PC-9 (cell line): ENCODE results near the gene TAF11. TPM values are rescaled to one million over a fixed set of nuclear protein-coding genes. Genes with fewer than 3 reads are reported as not detected.

ENCODE experiments used
- BruUV-seq: library from RNA; stranded (reverse); fragments of 400-500 nt; replicated peaks from 2 replicates; lab custom pipeline; 2021; lab: Mats Ljungman, UMichigan
- CTCF ChIA-PET: fragments of 300-600 bp; sonication (Branson Sonifier 250); formaldehyde crosslinking; loops from one replicate; lab custom pipeline; 2022; ENCODE audit warnings: antibody characterized with exemption; lab: Charles Lee
- POLR2A ChIA-PET: fragments of 300-600 bp; sonication (Branson Sonifier 250); formaldehyde crosslinking; loops from one replicate; lab custom pipeline; 2022; ENCODE audit warnings: antibody characterized with exemption; ENCODE audit not compliant: unreplicated experiment; lab: Charles Lee
- DNase-seq, 2 experiments: peaks; one replicate each; pipeline versions ENCODE4 v3.0.0 to v3.0.0-alpha.2; 2015 to 2022; ENCODE audit warnings: mixed read lengths in 1 of 2
- H2AFZ ChIP-seq: fragments of 200-600 bp; sonication (generic); 2 replicates; pipeline ENCODE4 v1.8.1; 2017; ENCODE audit warnings: antibody characterized with exemption
- H3F3A ChIP-seq: fragments of 200-600 bp; sonication (generic); 2 replicates; pipeline ENCODE4 v1.8.1; 2017; ENCODE audit warnings: antibody characterized with exemption, mild to moderate bottlenecking, low read depth; ENCODE audit not compliant: insufficient read depth
- H3K27ac ChIP-seq: fragments of 200-600 bp; sonication (generic); 2 replicates; pipeline ENCODE4 v1.6.1; 2016; ENCODE audit warnings: mixed run types
- H3K27me3 ChIP-seq: fragments of 200-600 bp; sonication (generic); 2 replicates; pipeline ENCODE4 v1.6.1; 2016; ENCODE audit warnings: low read depth, mixed run types; ENCODE audit not compliant: insufficient read depth
- H3K36me3 ChIP-seq: fragments of 200-600 bp; sonication (generic); 2 replicates; pipeline ENCODE4 v1.6.1; 2016; ENCODE audit warnings: low read depth, mixed run types
- H3K4me1 ChIP-seq: fragments of 200-600 bp; sonication (generic); replicated peaks from 2 replicates; pipeline ENCODE4 v1.6.1; 2016; ENCODE audit warnings: mixed run types; ENCODE audit not compliant: insufficient read depth
- H3K4me2 ChIP-seq: fragments of 200-600 bp; sonication (generic); 2 replicates; pipeline ENCODE4 v1.6.1; 2017; ENCODE audit warnings: mixed run types
- H3K4me3 ChIP-seq: fragments of 200-600 bp; sonication (generic); 2 replicates; pipeline ENCODE4 v1.6.1; 2016; ENCODE audit warnings: mixed run types
- H3K79me2 ChIP-seq: fragments of 200-600 bp; sonication (generic); 2 replicates; pipeline ENCODE4 v1.6.1; 2017; ENCODE audit warnings: low read depth, mixed run types
- H3K9me2 ChIP-seq: fragments of 200-600 bp; sonication (generic); 2 replicates; pipeline ENCODE4 v1.8.1; 2017; ENCODE audit warnings: mild to moderate bottlenecking; ENCODE audit not compliant: insufficient read depth
- H3K9me3 ChIP-seq: fragments of 200-600 bp; sonication (generic); 2 replicates; pipeline ENCODE4 v1.8.1; 2016; ENCODE audit warnings: low read depth; ENCODE audit not compliant: insufficient read depth
- H4K20me1 ChIP-seq: fragments of 200-600 bp; sonication (generic); 2 replicates; pipeline ENCODE4 v1.8.1; 2017; ENCODE audit not compliant: insufficient read depth
- CTCF ChIP-seq: fragments of 200-600 bp; sonication (generic); conservative IDR thresholded peaks from 2 replicates; pipeline ENCODE4 v1.6.1; 2017; ENCODE audit warnings: mixed run types, antibody characterized with exemption, mild to moderate bottlenecking, moderate library complexity
- EZH2 ChIP-seq: fragments of 200-600 bp; sonication (generic); IDR thresholded peaks from 2 replicates; pipeline ENCODE4 v1.8.0; 2017; ENCODE audit warnings: antibody characterized with exemption, low read depth
- intact Hi-C: fragments of 100-400 bp; cut with micrococcal nuclease; formaldehyde crosslinking; loops from one replicate; pipeline ENCODE4 v1.10.0; 2022; ENCODE audit not compliant: unreplicated experiment
- total RNA-seq: library from RNA; stranded (reverse); gene quantifications from 2 replicates; pipeline ENCODE4 v1.2.3, GENCODE V29; 2021

TAF11 gene
- total RNA-seq, 1 experiment from 2014 or later: 27.2 TPM

GRCh38 chr6:34839666-34840352 lies 48.0 kb downstream of the TAF11 start:
- peaks cover 16% of the 10 kb centered on the region for H3F3A ChIP-seq
- ChIA-PET CTCF (no interaction called here), POLR2A (no interaction called here)
- no peak overlapping the region for H3K4me3 ChIP-seq
- H3K36me3 ChIP-seq: peaks cover 45% of the 10 kb centered on the region
- no peaks in the 10 kb centered on the region for H3K9me3 ChIP-seq
- no peak overlapping the region for H3K27ac ChIP-seq
- TF ChIP-seq CTCF (no peak), EZH2 (no peak)
- no peaks in the 10 kb centered on the region for H3K27me3 ChIP-seq
- H3K79me2 ChIP-seq: peaks cover 12% of the 10 kb centered on the region; the same call in 1 of the 2 replicates
- peaks cover 11% of the 10 kb centered on the region for H3K4me1 ChIP-seq
- intact Hi-C loops: no loop called here
- H3K9me2 ChIP-seq: no peaks in the 10 kb centered on the region; the same call in 1 of the 2 replicates
- no peak overlapping the region for H2AFZ ChIP-seq
- no TSS peak for BruUV-seq
- H4K20me1 ChIP-seq: no peaks in the 10 kb centered on the region; the same call in 1 of the 2 replicates
- H3K4me2 ChIP-seq: no peak overlapping the region
- no peak for DNase-seq

GRCh38 chr6:34837528-34837927 lies 50.3 kb downstream of the TAF11 start:
- POLR2A ChIA-PET: no interaction called here
- peaks cover 21% of the 10 kb centered on the region for H3K4me1 ChIP-seq
- no peak overlapping the region for H3K4me2 ChIP-seq
- H2AFZ ChIP-seq: no peak overlapping the region
- no peak overlapping the region for H3K4me3 ChIP-seq
- DNase-seq: no peak
- no peaks in the 10 kb centered on the region for H3K9me2 ChIP-seq
- TF ChIP-seq EZH2 (no peak), CTCF (no peak)
- no peaks in the 10 kb centered on the region; the same call in 1 of the 2 replicates for H4K20me1 ChIP-seq
- 0 out of 2 replicates have a peak, but pooled peaks cover 12% of the 10 kb centered on the region for H3K79me2 ChIP-seq
- BruUV-seq: no TSS peak
- no peaks in the 10 kb centered on the region for H3K9me3 ChIP-seq
- peaks cover 45% of the 10 kb centered on the region for H3K36me3 ChIP-seq
- H3K27ac ChIP-seq: no peak overlapping the region
- CTCF ChIA-PET: no interaction called here
- no peaks in the 10 kb centered on the region for H3K27me3 ChIP-seq
- intact Hi-C loops: no loop called here
- H3F3A ChIP-seq: peaks cover 34% of the 10 kb centered on the region

DNA sequence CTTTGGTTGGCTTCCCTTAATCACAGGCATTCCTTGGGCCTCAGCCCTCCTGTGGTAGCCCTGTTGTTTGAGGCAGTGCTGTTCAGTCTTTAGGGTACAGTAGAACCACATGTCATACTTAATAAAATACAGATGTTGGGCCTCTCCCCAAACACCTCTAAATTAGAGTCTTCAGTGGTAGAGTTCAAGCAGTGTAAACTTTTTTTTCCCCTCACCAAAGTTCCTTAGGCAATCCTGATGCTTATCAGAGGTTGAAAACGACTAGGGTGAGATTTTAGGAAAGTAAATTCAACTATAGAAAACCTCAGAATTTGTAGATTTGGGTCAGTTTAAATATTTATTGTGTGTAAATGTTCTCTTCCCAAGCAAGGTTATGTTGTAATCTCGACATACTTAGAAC lies 51.4 kb downstream of the TAF11 start:
- ChIA-PET POLR2A (no interaction called here), CTCF (no interaction called here)
- TF ChIP-seq EZH2: no peak
- TF ChIP-seq CTCF: no peak
- no peak overlapping the region for H3K27ac ChIP-seq
- no peaks in the 10 kb centered on the region; the same call in 1 of the 2 replicates for H4K20me1 ChIP-seq
- no peaks in the 10 kb centered on the region for H3K9me2 ChIP-seq
- peaks cover 34% of the 10 kb centered on the region for H3F3A ChIP-seq
- H3K9me3 ChIP-seq: no peaks in the 10 kb centered on the region
- no peak overlapping the region for H3K4me3 ChIP-seq
- intact Hi-C loops: no loop called here
- no peaks in the 10 kb centered on the region for H3K27me3 ChIP-seq
- 0 out of 2 replicates have a peak, but pooled peaks cover 12% of the 10 kb centered on the region for H3K79me2 ChIP-seq
- no peak overlapping the region for H3K4me2 ChIP-seq
- H3K36me3 ChIP-seq: peaks cover 41% of the 10 kb centered on the region
- H2AFZ ChIP-seq: no peak overlapping the region
- peaks cover 21% of the 10 kb centered on the region for H3K4me1 ChIP-seq
- no peak for DNase-seq
- no TSS peak for BruUV-seq
